ENCODE results near the gene ARHGEF7. TPM values are rescaled to one million over a fixed set of nuclear protein-coding genes. Genes with fewer than 3 reads are reported as not detected.

ARHGEF7 gene
- total RNA-seq, 2 experiments from 2014 or later: 39.5 to 51.3 TPM

DNA sequence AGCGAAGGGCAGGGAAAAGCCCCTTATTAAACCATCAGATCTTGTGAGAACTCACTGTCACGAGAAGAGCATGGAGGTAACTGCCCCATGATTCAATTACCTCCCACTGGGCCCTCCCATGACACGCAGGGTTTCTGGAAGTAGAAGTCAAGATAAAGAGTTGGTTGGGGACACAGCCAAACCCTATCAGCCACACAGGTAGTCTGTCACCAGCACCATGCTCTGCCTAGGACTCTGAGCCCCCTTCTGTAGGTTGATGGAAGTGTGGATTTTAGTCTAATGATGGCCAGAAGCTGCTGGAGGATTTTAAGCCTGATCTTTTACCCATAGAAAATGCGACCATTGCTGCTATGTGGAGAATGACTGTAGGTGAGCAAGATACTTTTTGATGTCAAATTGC, 60.8 kb downstream of the ARHGEF7 start:
- Histone ChIP-seq H3K9me3 (ENCODE audit: low read length) (no peaks in the 10 kb centered on the region), H2AFZ (ENCODE audit: low read length) (no peak overlapping the region), H3K79me2 (ENCODE audit: insufficient read depth, low read depth, low read length) (peaks cover 50% of the 10 kb centered on the region; the same call in 1 of the 2 replicates), H3K36me3 (ENCODE audit: insufficient read depth, low read length) (peaks cover 57% of the 10 kb centered on the region), H3K4me1 (ENCODE audit: insufficient read depth, low read length, poor library complexity, severe bottlenecking) (peaks cover 37% of the 10 kb centered on the region), H3K27ac (ENCODE audit: low read depth, low read length, poor library complexity, severe bottlenecking) (no peak overlapping the region), H3K4me2 (ENCODE audit: low read length) (no peak overlapping the region), H3K4me3 (ENCODE audit: low read depth, low read length, poor library complexity, severe bottlenecking) (no peak overlapping the region), H4K20me1 (ENCODE audit: insufficient read depth, low read length) (no peaks in the 10 kb centered on the region), H3K9me2 (ENCODE audit: insufficient read depth, low read length) (no peaks in the 10 kb centered on the region)
- ChIA-PET POLR2A (no interaction called here), CTCF (ENCODE audit: unreplicated experiment) (no interaction called here)
- no peak for DNase-seq (ENCODE audit: low spot score)
- TF ChIP-seq EZH2phosphoT487 (IDR thresholded peaks at IDR 0.05; ENCODE audit: borderline replicate concordance, low read depth, low read length): no peak
- TF ChIP-seq, protein P1, sequence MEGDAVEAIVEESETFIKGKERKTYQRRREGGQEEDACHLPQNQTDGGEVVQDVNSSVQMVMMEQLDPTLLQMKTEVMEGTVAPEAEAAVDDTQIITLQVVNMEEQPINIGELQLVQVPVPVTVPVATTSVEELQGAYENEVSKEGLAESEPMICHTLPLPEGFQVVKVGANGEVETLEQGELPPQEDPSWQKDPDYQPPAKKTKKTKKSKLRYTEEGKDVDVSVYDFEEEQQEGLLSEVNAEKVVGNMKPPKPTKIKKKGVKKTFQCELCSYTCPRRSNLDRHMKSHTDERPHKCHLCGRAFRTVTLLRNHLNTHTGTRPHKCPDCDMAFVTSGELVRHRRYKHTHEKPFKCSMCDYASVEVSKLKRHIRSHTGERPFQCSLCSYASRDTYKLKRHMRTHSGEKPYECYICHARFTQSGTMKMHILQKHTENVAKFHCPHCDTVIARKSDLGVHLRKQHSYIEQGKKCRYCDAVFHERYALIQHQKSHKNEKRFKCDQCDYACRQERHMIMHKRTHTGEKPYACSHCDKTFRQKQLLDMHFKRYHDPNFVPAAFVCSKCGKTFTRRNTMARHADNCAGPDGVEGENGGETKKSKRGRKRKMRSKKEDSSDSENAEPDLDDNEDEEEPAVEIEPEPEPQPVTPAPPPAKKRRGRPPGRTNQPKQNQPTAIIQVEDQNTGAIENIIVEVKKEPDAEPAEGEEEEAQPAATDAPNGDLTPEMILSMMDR (conservative IDR thresholded peaks at IDR 0.05; ENCODE audit: low read length): no peak
- intact Hi-C loops (cut with micrococcal nuclease; ENCODE audit: unreplicated experiment): no loop called here
- no TSS peak for BruUV-seq (replicated peaks)

DNA sequence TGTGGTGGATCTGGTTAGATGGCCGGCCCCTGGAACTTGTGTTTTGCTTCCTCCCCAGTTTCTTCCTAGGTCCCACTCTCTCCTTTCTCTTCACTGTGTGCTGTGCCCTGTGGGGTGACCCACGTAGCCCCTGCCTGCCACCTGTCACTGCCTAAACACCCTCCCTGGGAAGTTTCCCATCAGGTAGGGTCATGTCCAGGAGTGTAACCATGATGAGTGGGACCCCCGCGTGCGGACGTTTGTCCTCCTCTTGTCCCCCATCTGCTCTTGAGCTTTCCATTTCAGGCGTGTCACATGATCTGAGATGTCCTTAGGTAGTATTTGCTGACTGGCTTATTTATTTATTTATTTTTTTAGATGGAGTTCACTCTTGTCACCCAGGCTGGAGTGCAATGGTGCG, 61.3 kb downstream of the ARHGEF7 start:
- H4K20me1 ChIP-seq (ENCODE audit: insufficient read depth, low read length): no peaks in the 10 kb centered on the region
- no peak for DNase-seq (ENCODE audit: low spot score)
- H3K4me1 ChIP-seq (ENCODE audit: insufficient read depth, low read length, poor library complexity, severe bottlenecking): peaks cover 37% of the 10 kb centered on the region
- intact Hi-C loops (cut with micrococcal nuclease; ENCODE audit: unreplicated experiment): no loop called here
- peaks cover 50% of the 10 kb centered on the region; the same call in 1 of the 2 replicates for H3K79me2 ChIP-seq (ENCODE audit: insufficient read depth, low read depth, low read length)
- peaks cover 57% of the 10 kb centered on the region for H3K36me3 ChIP-seq (ENCODE audit: insufficient read depth, low read length)
- H3K27ac ChIP-seq (ENCODE audit: low read depth, low read length, poor library complexity, severe bottlenecking): no peak overlapping the region
- no peaks in the 10 kb centered on the region for H3K9me3 ChIP-seq (ENCODE audit: low read length)
- ChIA-PET POLR2A (no interaction called here), CTCF (ENCODE audit: unreplicated experiment) (no interaction called here)
- H3K4me2 ChIP-seq (ENCODE audit: low read length): no peak overlapping the region
- no TSS peak for BruUV-seq (replicated peaks)
- H3K9me2 ChIP-seq (ENCODE audit: insufficient read depth, low read length): no peaks in the 10 kb centered on the region
- no peak overlapping the region for H3K4me3 ChIP-seq (ENCODE audit: low read depth, low read length, poor library complexity, severe bottlenecking)
- H2AFZ ChIP-seq (ENCODE audit: low read length): no peak overlapping the region
- TF ChIP-seq EZH2phosphoT487 (IDR thresholded peaks at IDR 0.05; ENCODE audit: borderline replicate concordance, low read depth, low read length): no peak
- TF ChIP-seq, protein P1 (conservative IDR thresholded peaks at IDR 0.05; ENCODE audit: low read length): no peak

DNA sequence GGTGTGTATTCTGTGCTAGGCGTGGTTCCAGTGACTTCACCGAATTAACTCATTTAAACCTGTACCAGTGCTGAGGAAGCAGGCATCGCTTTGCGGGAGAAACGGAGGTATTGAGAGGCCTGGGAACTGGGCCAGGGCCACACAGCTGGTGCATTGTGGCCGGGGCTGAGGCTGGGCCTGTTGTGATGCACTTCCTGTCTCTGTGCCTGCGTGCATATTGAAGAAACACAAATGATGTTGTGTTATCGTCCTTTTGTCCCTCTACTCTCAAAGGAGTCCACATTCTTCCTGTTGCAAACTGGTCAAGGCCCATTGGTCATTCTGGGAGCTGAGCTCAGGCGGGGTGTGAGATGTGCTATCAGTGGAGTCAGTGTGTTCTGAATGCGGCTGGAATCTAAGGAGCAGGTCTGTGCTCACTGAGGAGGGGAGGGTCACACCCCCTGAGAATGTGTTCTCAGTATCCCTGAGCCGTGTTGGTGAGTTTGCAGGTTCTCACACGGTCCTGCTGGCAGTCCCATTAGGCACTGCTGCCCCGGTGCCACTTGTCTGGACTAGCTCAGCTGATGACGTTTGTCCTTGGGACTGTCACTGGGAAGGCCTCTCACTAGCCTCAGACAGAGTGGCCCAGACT, 62.1 kb downstream of the ARHGEF7 start:
- Histone ChIP-seq H2AFZ (ENCODE audit: low read length) (no peak overlapping the region), H3K4me1 (ENCODE audit: insufficient read depth, low read length, poor library complexity, severe bottlenecking) (peaks cover 37% of the 10 kb centered on the region), H3K9me3 (ENCODE audit: low read length) (no peaks in the 10 kb centered on the region), H3K36me3 (ENCODE audit: insufficient read depth, low read length) (peaks cover 59% of the 10 kb centered on the region), H3K4me3 (ENCODE audit: low read depth, low read length, poor library complexity, severe bottlenecking) (no peak overlapping the region), H4K20me1 (ENCODE audit: insufficient read depth, low read length) (no peaks in the 10 kb centered on the region), H3K9me2 (ENCODE audit: insufficient read depth, low read length) (no peaks in the 10 kb centered on the region), H3K4me2 (ENCODE audit: low read length) (peak overlapping the region; percentile 32; the same call in 1 of the 2 replicates), H3K79me2 (ENCODE audit: insufficient read depth, low read depth, low read length) (peaks cover 50% of the 10 kb centered on the region; the same call in 1 of the 2 replicates), H3K27ac (ENCODE audit: low read depth, low read length, poor library complexity, severe bottlenecking) (no peak overlapping the region)
- intact Hi-C loops (cut with micrococcal nuclease; ENCODE audit: unreplicated experiment): no loop called here
- POLR2A ChIA-PET: no interaction called here
- no peak for DNase-seq (ENCODE audit: low spot score)
- CTCF ChIA-PET (ENCODE audit: unreplicated experiment): no interaction called here
- BruUV-seq (replicated peaks): no TSS peak
- TF ChIP-seq EZH2phosphoT487 (IDR thresholded peaks at IDR 0.05; ENCODE audit: borderline replicate concordance, low read depth, low read length): no peak
- TF ChIP-seq, protein P1 (conservative IDR thresholded peaks at IDR 0.05; ENCODE audit: low read length): no peak
